Mesenchymal stem cell (in vitro differentiated cells and primary cell): Measurements from ENCODE around the gene RBM10.

ENCODE experiments used
- DNase-seq: peaks from one replicate; pipeline ENCODE4 v3.0.0-alpha.2; 2013
- H2AFZ ChIP-seq: one replicate; pipeline ENCODE4 v1.6.1; 2013; ENCODE audit warnings: low read depth, mild to moderate bottlenecking, control low read depth, inconsistent platforms, low read length, moderate library complexity
- H2AK5ac ChIP-seq: 2 replicates; pipeline ENCODE4 v1.6.1; 2013; ENCODE audit warnings: low read length, moderate library complexity, mild to moderate bottlenecking, inconsistent platforms; ENCODE audit not compliant: severe bottlenecking
- H2BK120ac ChIP-seq: one replicate; pipeline ENCODE4 v1.6.1; 2013; ENCODE audit warnings: low read depth, mild to moderate bottlenecking, inconsistent platforms, low read length, moderate library complexity
- H2BK12ac ChIP-seq, 2 experiments: one replicate each; pipeline ENCODE4 v1.6.1; 2013; ENCODE audit warnings: inconsistent platforms in 2 of 2, low read length in 2 of 2, mild to moderate bottlenecking in 2 of 2, moderate library complexity in 2 of 2, control low read depth in 1 of 2
- H2BK15ac ChIP-seq: one replicate; pipeline ENCODE4 v1.6.1; 2013; ENCODE audit warnings: mild to moderate bottlenecking, low read depth, inconsistent platforms; ENCODE audit not compliant: poor library complexity, severe bottlenecking
- H2BK5ac ChIP-seq: 2 replicates; pipeline ENCODE4 v1.6.1; 2013; ENCODE audit warnings: low read depth, mild to moderate bottlenecking, low read length, control low read depth, inconsistent platforms; ENCODE audit not compliant: poor library complexity, severe bottlenecking
- H3K14ac ChIP-seq, 2 experiments: one replicate each; pipeline ENCODE4 v1.6.1; 2013; ENCODE audit warnings: inconsistent platforms in 2 of 2, low read length in 2 of 2, control low read depth in 1 of 2, mild to moderate bottlenecking in 1 of 2, moderate library complexity in 1 of 2
- H3K18ac ChIP-seq, 2 experiments: one replicate each; pipeline ENCODE4 v1.6.1; 2013; ENCODE audit warnings: inconsistent platforms in 2 of 2, low read length in 2 of 2, control low read depth in 1 of 2, low read depth in 1 of 2, mild to moderate bottlenecking in 1 of 2
- H3K23ac ChIP-seq, 2 experiments: one replicate each; pipeline ENCODE4 v1.6.1; 2013; ENCODE audit warnings: inconsistent platforms in 2 of 2, low read length in 2 of 2, mild to moderate bottlenecking in 2 of 2, moderate library complexity in 2 of 2, control low read depth in 1 of 2
- H3K27ac ChIP-seq: 2 replicates; pipeline ENCODE4 v1.5.1; 2013; ENCODE audit warnings: mild to moderate bottlenecking, moderate library complexity, low read length, control low read depth, inconsistent platforms; ENCODE audit not compliant: poor library complexity, severe bottlenecking
- H3K27me3 ChIP-seq, 2 experiments: 2 replicates each; pipeline versions ENCODE4 v1.6.1 to v1.7.0; 2013; ENCODE audit warnings: low read length in 2 of 2, mild to moderate bottlenecking in 2 of 2, moderate library complexity in 2 of 2, control low read depth in 1 of 2, inconsistent platforms in 1 of 2; ENCODE audit not compliant: control insufficient read depth in 1 of 2, insufficient read depth in 1 of 2
- H3K36me3 ChIP-seq, 2 experiments: 2 replicates each; pipeline versions ENCODE4 v1.6.1 to v1.7.0; 2013; ENCODE audit warnings: low read length in 2 of 2, control low read depth in 1 of 2, inconsistent platforms in 1 of 2, low read depth in 1 of 2, mild to moderate bottlenecking in 1 of 2; ENCODE audit not compliant: insufficient read depth in 2 of 2, control insufficient read depth in 1 of 2
- H3K4ac ChIP-seq, 2 experiments: one replicate each; pipeline ENCODE4 v1.6.1; 2013; ENCODE audit warnings: inconsistent platforms in 2 of 2, low read length in 2 of 2, mild to moderate bottlenecking in 2 of 2, moderate library complexity in 2 of 2, control low read depth in 1 of 2, low read depth in 1 of 2
- H3K4me1 ChIP-seq: 2 replicates; pipeline ENCODE4 v1.6.1; 2013; ENCODE audit warnings: low read depth, low read length, control low read depth; ENCODE audit not compliant: control insufficient read depth, insufficient read depth
- H3K4me2 ChIP-seq: 2 replicates; pipeline ENCODE4 v1.6.1; 2013; ENCODE audit warnings: low read length, mild to moderate bottlenecking, inconsistent platforms; ENCODE audit not compliant: poor library complexity, severe bottlenecking
- H3K4me3 ChIP-seq, 2 experiments: 2 replicates each; pipeline versions ENCODE4 v1.5.1 to v1.7.0; 2013; ENCODE audit warnings: low read length in 2 of 2, mild to moderate bottlenecking in 2 of 2, control low read depth in 1 of 2, low read depth in 1 of 2; ENCODE audit not compliant: insufficient read depth in 1 of 2
- H3K79me1 ChIP-seq: replicated peaks from 2 replicates; pipeline ENCODE4 v1.6.1; 2013; ENCODE audit warnings: mild to moderate bottlenecking, control low read depth, low read length, inconsistent platforms; ENCODE audit not compliant: poor library complexity, severe bottlenecking
- H3K9ac ChIP-seq: 2 replicates; pipeline ENCODE4 v1.7.0; 2013; ENCODE audit warnings: mild to moderate bottlenecking, low read length, moderate library complexity
- H3K9me3 ChIP-seq: 2 replicates; pipeline ENCODE4 v1.7.0; 2013; ENCODE audit warnings: mild to moderate bottlenecking, low read length; ENCODE audit not compliant: control insufficient read depth
- H4K8ac ChIP-seq: one replicate; pipeline ENCODE4 v1.6.1; 2013; ENCODE audit warnings: inconsistent platforms, mild to moderate bottlenecking, low read length, moderate library complexity
- H4K91ac ChIP-seq: one replicate; pipeline ENCODE4 v1.6.1; 2013; ENCODE audit warnings: mild to moderate bottlenecking, low read length, inconsistent platforms
- WGBS: methylation state at CpG from one replicate; pipeline ENCODE4 v1.1.7; 2013; ENCODE audit warnings: mixed read lengths; 5-methylcytosine and 5-hydroxymethylcytosine counted together

RBM10 gene

DNA sequence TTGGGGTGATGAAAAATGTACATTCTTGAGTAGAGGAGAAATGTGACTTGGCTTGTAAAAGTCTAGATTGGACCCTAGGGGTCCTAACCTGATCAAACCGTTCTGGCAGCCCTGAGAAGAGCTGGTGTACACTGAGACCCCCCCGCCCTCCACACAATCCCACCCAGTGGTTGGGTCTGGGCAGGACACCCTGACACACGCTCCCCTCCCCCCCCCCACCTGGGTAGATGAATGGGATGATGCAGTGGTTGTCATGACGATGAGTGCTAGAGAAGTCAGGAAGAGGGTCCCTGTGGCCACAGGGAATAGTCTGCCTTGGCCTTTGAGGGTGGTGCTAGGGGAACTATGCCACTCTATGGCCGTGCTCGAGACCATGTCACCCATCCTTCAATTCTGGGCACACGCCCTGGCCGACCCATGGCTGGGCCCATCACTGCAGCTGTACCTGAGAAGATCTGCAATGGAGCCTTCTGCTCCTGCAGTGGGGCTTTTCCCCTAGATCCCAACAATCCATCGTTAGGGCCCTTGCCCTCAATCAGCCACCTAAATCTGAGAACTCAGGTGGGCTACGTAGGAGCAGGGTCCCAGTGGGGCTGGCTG is 77.8 kb downstream of the RBM10 start:
- Histone ChIP-seq H2BK12ac (no peak overlapping the region), H3K27me3 (no peaks in the 10 kb centered on the region), H4K8ac (no peak overlapping the region), H2AFZ (no peak overlapping the region), H3K4me1 (peaks cover 4% of the 10 kb centered on the region), H4K91ac (no peak overlapping the region), H3K14ac (no peak overlapping the region), H2BK5ac (no peak overlapping the region), H3K4me3 (no peak overlapping the region), H2AK5ac (no peak overlapping the region), H3K27ac (no peak overlapping the region), H2BK120ac (no peak overlapping the region), H3K4me2 (no peak overlapping the region), H2BK15ac (no peak overlapping the region), H3K36me3 (peaks cover 49 to 51% of the 10 kb centered on the region in 2 experiments), H3K9ac (no peak overlapping the region), H3K79me1 (peaks cover 18% of the 10 kb centered on the region), H3K9me3 (no peaks in the 10 kb centered on the region), H3K18ac (no peak overlapping the region), H3K4ac (no peak overlapping the region), H3K23ac (no peak overlapping the region)
- 100% methylated on average over 5 of the region's 10 CpGs for WGBS
- no peak for DNase-seq

DNA sequence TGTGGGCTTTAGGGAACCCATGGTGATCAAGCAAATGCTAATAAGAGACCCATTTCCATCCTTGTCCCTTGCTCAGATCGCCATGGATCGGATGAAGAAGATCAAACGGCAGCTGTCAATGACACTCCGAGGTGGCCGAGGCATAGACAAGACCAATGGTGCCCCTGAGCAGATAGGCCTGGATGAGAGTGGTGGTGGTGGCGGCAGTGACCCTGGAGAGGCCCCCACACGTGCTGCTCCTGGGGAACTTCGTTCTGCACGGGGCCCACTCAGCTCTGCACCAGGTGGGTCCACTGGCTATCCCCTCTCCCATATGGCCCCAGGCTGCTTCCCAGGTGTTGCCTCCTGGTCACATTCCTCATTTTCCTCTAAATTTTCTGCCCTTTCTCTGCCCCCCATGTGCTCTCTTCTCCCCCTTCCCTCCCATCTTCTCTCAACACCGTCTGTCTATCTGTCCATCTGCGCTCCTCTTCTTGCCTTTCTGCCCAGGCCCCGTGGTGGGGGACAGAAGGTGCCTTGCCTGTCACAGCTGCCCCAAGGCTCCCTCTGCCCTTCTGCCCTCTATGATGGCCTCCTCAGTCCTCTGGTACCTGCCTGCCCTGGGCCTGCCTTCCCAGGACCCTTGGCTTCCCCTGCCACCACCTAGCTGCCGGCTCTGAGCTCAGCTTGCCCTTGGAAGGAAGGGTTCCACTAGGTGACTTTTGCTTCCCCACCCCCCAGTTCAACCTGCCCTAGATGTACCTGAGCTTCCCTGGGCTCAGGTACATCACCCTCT is 78.6 kb downstream of the RBM10 start:
- DNase-seq: no peak
- H4K8ac ChIP-seq: no peak overlapping the region
- H3K79me1 ChIP-seq: peaks cover 20% of the 10 kb centered on the region
- no peak overlapping the region for H3K4me3 ChIP-seq
- H2BK15ac ChIP-seq: no peak overlapping the region
- H3K4ac ChIP-seq: no peak overlapping the region
- H3K4me1 ChIP-seq: peaks cover 4% of the 10 kb centered on the region
- H2BK12ac ChIP-seq: no peak overlapping the region
- no peak overlapping the region for H3K4me2 ChIP-seq
- H3K36me3 ChIP-seq: peaks cover 54 to 57% of the 10 kb centered on the region in 2 experiments
- H4K91ac ChIP-seq: no peak overlapping the region
- no peak overlapping the region for H3K9ac ChIP-seq
- H2BK5ac ChIP-seq: no peak overlapping the region
- H3K9me3 ChIP-seq: no peaks in the 10 kb centered on the region
- no peak overlapping the region for H2BK120ac ChIP-seq
- no peak overlapping the region for H3K14ac ChIP-seq
- H3K18ac ChIP-seq: no peak overlapping the region
- H3K27ac ChIP-seq: no peak overlapping the region
- H2AK5ac ChIP-seq: no peak overlapping the region
- WGBS: 96% methylated on average over 10 of the region's 13 CpGs
- H2AFZ ChIP-seq: no peak overlapping the region
- H3K27me3 ChIP-seq: no peaks in the 10 kb centered on the region
- no peak overlapping the region for H3K23ac ChIP-seq

GRCh38 chrX:47224266-47224895 is 79.4 kb downstream of the RBM10 start:
- Histone ChIP-seq H2BK120ac (no peak overlapping the region), H3K18ac (no peak overlapping the region), H3K9ac (no peak overlapping the region), H3K79me1 (peaks cover 21% of the 10 kb centered on the region), H4K8ac (no peak overlapping the region), H2AFZ (no peak overlapping the region), H4K91ac (no peak overlapping the region), H3K4ac (no peak overlapping the region), H2AK5ac (no peak overlapping the region), H3K9me3 (no peaks in the 10 kb centered on the region), H3K4me1 (peaks cover 4% of the 10 kb centered on the region), H3K14ac (no peak overlapping the region), H3K4me2 (no peak overlapping the region), H2BK12ac (no peak overlapping the region), H3K23ac (no peak overlapping the region), H3K27ac (no peak overlapping the region), H3K27me3 (no peaks in the 10 kb centered on the region), H2BK5ac (no peak overlapping the region), H3K36me3 (peaks cover 61 to 62% of the 10 kb centered on the region in 2 experiments), H2BK15ac (no peak overlapping the region), H3K4me3 (no peak overlapping the region)
- DNase-seq: no peak
- 100% methylated on average over 6 of the region's 17 CpGs for WGBS

DNA sequence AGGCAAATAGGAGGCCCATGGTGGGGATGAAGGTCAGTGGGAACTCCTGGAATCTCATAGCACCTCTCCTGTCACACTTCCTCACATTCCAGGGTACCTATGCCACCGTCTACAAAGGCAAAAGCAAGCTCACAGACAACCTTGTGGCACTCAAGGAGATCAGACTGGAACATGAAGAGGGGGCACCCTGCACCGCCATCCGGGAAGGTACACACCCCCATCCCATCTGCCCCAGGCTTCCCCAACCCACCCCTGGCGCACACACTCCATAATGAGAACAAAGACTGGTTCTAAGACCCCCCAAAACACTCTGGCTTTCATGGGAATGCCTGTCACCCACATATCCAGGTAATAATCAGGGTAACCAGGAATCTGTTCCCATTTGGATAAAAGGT is 79.9 kb downstream of the RBM10 start:
- Histone ChIP-seq H2BK120ac (no peak overlapping the region), H3K36me3 (peaks cover 61 to 65% of the 10 kb centered on the region in 2 experiments), H3K4me1 (peaks cover 4% of the 10 kb centered on the region), H3K4ac (no peak overlapping the region), H3K79me1 (peaks cover 21% of the 10 kb centered on the region), H3K27ac (no peak overlapping the region), H2BK5ac (no peak overlapping the region), H4K8ac (no peak overlapping the region), H2AK5ac (no peak overlapping the region), H3K18ac (no peak overlapping the region), H2AFZ (no peak overlapping the region), H3K4me3 (no peak overlapping the region), H3K4me2 (no peak overlapping the region), H3K14ac (no peak overlapping the region), H4K91ac (no peak overlapping the region), H2BK12ac (no peak overlapping the region), H3K9ac (no peak overlapping the region), H2BK15ac (no peak overlapping the region), H3K27me3 (no peaks in the 10 kb centered on the region), H3K23ac (no peak overlapping the region), H3K9me3 (no peaks in the 10 kb centered on the region)
- no peak for DNase-seq
- WGBS: 100% methylated on average over 2 of the region's 4 CpGs
